ENCODE measurements around the gene ALCAM. TPM values are rescaled to one million over a fixed set of nuclear protein-coding genes. Genes with fewer than 3 reads are reported as not detected.

ALCAM gene
- total and polyA plus RNA-seq, 2 donors (not counting 3 experiments of a cell fraction or from before 2014, with no cell fraction given): 46.3 to 118 TPM

DNA sequence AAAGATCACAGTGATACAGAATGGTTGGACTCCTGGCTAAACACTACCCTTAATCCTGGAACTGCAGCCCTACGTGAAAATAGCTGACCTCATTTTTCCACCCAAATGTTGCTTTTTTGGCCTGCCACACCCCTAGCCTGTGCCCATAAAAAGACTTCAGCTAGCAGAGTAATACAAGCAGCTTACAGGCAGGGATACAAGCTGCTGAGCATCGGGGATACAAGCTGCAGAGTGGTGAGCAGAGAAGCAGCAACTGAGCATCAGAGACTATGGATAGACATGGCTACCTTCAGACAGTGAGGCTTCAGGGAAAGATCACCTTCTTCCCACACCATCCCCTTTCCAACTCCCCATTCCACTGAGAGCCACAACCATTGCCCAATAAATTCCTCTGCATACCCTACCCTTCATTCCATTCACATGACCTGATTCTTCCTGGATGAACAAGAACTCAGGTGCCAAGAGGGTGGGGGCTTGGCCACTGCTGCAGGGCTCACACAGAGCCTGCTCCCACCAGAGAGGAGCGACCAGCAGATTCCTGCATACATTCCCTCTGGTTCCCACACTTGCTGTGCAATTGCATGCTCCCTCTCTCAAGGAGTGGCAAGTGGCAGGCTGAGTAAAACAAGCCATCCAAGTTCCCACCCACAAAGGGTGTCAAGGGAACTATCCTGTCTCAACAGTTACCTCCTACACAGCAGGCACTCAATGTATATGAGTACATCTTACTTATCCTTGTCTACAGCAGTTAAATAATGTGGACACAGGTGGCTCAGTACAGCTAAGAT lies 217.5 kb downstream of the ALCAM start:
- no peak overlapping the region for H3K27ac ChIP-seq (ENCODE audit: insufficient read depth, low read depth, low read length)
- H3K79me2 ChIP-seq (ENCODE audit: control insufficient read depth, insufficient read depth, low read length): no peaks in the 10 kb centered on the region
- no TSS peak for BruUV-seq (replicated peaks)
- no peaks in the 10 kb centered on the region for H3K9me3 ChIP-seq (replicated peaks; ENCODE audit: control insufficient read depth, insufficient read depth, low read length)
- H3K9ac ChIP-seq (replicated peaks; ENCODE audit: extremely low read depth, insufficient read depth, low read length): no peak overlapping the region
- no peaks in the 10 kb centered on the region for H4K20me1 ChIP-seq (replicated peaks; ENCODE audit: control insufficient read depth, extremely low read depth, insufficient read depth, low read length)
- no peaks in the 10 kb centered on the region for H3K4me1 ChIP-seq (ENCODE audit: control insufficient read depth, extremely low read depth, insufficient read depth, low read length)
- H3K4me3 ChIP-seq (replicated peaks in 1 of 3; ENCODE audit: insufficient read depth in 1 of 3, low read depth in 1 of 3, low read length in 3 of 3): no peak overlapping the region
- intact Hi-C loops (cut with micrococcal nuclease): no loop called here
- CTCF ChIA-PET: interaction anchor here (0.7 to 0.9 kb wide), 2 partner anchors 9 to 11 kb away, joined by 3 read pairs; no protein-coding TSS in a partner anchor
- H3K9me1 ChIP-seq (replicated peaks; ENCODE audit: control insufficient read depth, extremely low read depth, insufficient read depth, low read length): no peaks in the 10 kb centered on the region
- POLR2A ChIA-PET: no interaction called here
- no peak overlapping the region for H3K4me2 ChIP-seq (ENCODE audit: insufficient read depth, low read length)
- no peak for DNase-seq (ENCODE audit: low read depth, low spot score)
- TF ChIP-seq POLR2AphosphoS5 (IDR thresholded peaks at IDR 0.05; ENCODE audit: insufficient read depth, low read depth, low read length): no peak
- no peak for TF ChIP-seq POLR2A (IDR thresholded peaks at IDR 0.05; ENCODE audit: low read depth, low read length)
- no peak for TF ChIP-seq MAX (IDR thresholded peaks at IDR 0.05; ENCODE audit: insufficient read depth, insufficient read length)
- TF ChIP-seq, protein P1, sequence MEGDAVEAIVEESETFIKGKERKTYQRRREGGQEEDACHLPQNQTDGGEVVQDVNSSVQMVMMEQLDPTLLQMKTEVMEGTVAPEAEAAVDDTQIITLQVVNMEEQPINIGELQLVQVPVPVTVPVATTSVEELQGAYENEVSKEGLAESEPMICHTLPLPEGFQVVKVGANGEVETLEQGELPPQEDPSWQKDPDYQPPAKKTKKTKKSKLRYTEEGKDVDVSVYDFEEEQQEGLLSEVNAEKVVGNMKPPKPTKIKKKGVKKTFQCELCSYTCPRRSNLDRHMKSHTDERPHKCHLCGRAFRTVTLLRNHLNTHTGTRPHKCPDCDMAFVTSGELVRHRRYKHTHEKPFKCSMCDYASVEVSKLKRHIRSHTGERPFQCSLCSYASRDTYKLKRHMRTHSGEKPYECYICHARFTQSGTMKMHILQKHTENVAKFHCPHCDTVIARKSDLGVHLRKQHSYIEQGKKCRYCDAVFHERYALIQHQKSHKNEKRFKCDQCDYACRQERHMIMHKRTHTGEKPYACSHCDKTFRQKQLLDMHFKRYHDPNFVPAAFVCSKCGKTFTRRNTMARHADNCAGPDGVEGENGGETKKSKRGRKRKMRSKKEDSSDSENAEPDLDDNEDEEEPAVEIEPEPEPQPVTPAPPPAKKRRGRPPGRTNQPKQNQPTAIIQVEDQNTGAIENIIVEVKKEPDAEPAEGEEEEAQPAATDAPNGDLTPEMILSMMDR (IDR thresholded peaks at IDR 0.05; ENCODE audit: extremely low read depth in 1 of 2, insufficient read depth in 1 of 2, low read depth in 1 of 2, low read length in 2 of 2): no peak
- no peak overlapping the region for H2AFZ ChIP-seq (ENCODE audit: low read depth, low read length)
- dilution Hi-C loops (cut with MboI; ENCODE audit: extremely low pct_ligation_motif_present, low sequenced_read_pairs): no loop called here
- no peaks in the 10 kb centered on the region for H3K27me3 ChIP-seq (ENCODE audit: control insufficient read depth in 2 of 2, insufficient read depth in 2 of 2, low read length in 2 of 2)
- H3K36me3 ChIP-seq (ENCODE audit: control insufficient read depth in 2 of 2, extremely low read depth in 1 of 2, insufficient read depth in 2 of 2, low read length in 2 of 2): no peaks in the 10 kb centered on the region
- no peak for FAIRE-seq

GRCh38 chr3:105593315-105593714 lies 226.6 kb downstream of the ALCAM start:
- no peak for FAIRE-seq
- Histone ChIP-seq H3K36me3 (ENCODE audit: control insufficient read depth in 2 of 2, extremely low read depth in 1 of 2, insufficient read depth in 2 of 2, low read length in 2 of 2) (no peaks in the 10 kb centered on the region), H2AFZ (ENCODE audit: low read depth, low read length) (no peak overlapping the region), H3K4me1 (ENCODE audit: control insufficient read depth, extremely low read depth, insufficient read depth, low read length) (peaks cover 3% of the 10 kb centered on the region), H3K9me1 (replicated peaks; ENCODE audit: control insufficient read depth, extremely low read depth, insufficient read depth, low read length) (no peaks in the 10 kb centered on the region), H3K79me2 (ENCODE audit: control insufficient read depth, insufficient read depth, low read length) (no peaks in the 10 kb centered on the region), H3K27me3 (ENCODE audit: control insufficient read depth in 2 of 2, insufficient read depth in 2 of 2, low read length in 2 of 2) (no peaks in the 10 kb centered on the region), H3K27ac (ENCODE audit: insufficient read depth, low read depth, low read length) (no peak overlapping the region), H3K4me3 (replicated peaks in 1 of 3; ENCODE audit: insufficient read depth in 1 of 3, low read depth in 1 of 3, low read length in 3 of 3) (no peak overlapping the region), H3K9ac (replicated peaks; ENCODE audit: extremely low read depth, insufficient read depth, low read length) (no peak overlapping the region), H3K4me2 (ENCODE audit: insufficient read depth, low read length) (no peak overlapping the region), H4K20me1 (replicated peaks; ENCODE audit: control insufficient read depth, extremely low read depth, insufficient read depth, low read length) (no peaks in the 10 kb centered on the region), H3K9me3 (replicated peaks; ENCODE audit: control insufficient read depth, insufficient read depth, low read length) (no peaks in the 10 kb centered on the region)
- dilution Hi-C loops (cut with MboI; ENCODE audit: extremely low pct_ligation_motif_present, low sequenced_read_pairs): no loop called here
- ChIA-PET CTCF (interaction anchor here (0.6 kb wide), 2 partner anchors 8 to 916 kb away, joined by 3 read pairs; no protein-coding TSS in a partner anchor), POLR2A (no interaction called here)
- intact Hi-C loops (cut with micrococcal nuclease): no loop called here
- no TSS peak for BruUV-seq (replicated peaks)
- no peak for TF ChIP-seq EZH2 (IDR thresholded peaks at IDR 0.05; ENCODE audit: borderline replicate concordance, low read depth, low read length, severe bottlenecking)
- TF ChIP-seq JUN (IDR thresholded peaks at IDR 0.05; ENCODE audit: borderline replicate concordance, insufficient read depth, insufficient read length, low read depth): no peak
- no peak for TF ChIP-seq POLR2AphosphoS5 (IDR thresholded peaks at IDR 0.05; ENCODE audit: insufficient read depth, low read depth, low read length)
- TF ChIP-seq MAX (IDR thresholded peaks at IDR 0.05; ENCODE audit: insufficient read depth, insufficient read length): no peak
- no peak for TF ChIP-seq MYC (IDR thresholded peaks at IDR 0.05; ENCODE audit: low read depth, low read length)
- no peak for TF ChIP-seq POLR2A (IDR thresholded peaks at IDR 0.05; ENCODE audit: low read depth, low read length)
- no peak for TF ChIP-seq FOS (IDR thresholded peaks at IDR 0.05; ENCODE audit: borderline replicate concordance, insufficient read depth, low read length)
- TF ChIP-seq GATA2 (IDR thresholded peaks at IDR 0.05; ENCODE audit: insufficient read depth, insufficient read length, low read depth, low read length): no peak
- TF ChIP-seq, protein P1 (IDR thresholded peaks at IDR 0.05; ENCODE audit: extremely low read depth in 1 of 2, insufficient read depth in 1 of 2, low read depth in 1 of 2, low read length in 2 of 2): no peak
- DNase-seq (ENCODE audit: low read depth, low spot score): no peak
